Upper lobe of right lung (tissue), 1 donor: ENCODE data around the gene F7. TPM values are rescaled to one million over a fixed set of nuclear protein-coding genes. Genes with fewer than 3 reads are reported as not detected.

Source experiments
- ATAC-seq: fragments of 200-7000 bp; cut with Tn5 transposase; one replicate; pipeline ENCODE4 v1.9.1; 2020; ENCODE audit warnings: mild to moderate bottlenecking, moderate library complexity
- DNase-seq: peaks from one replicate; pipeline ENCODE4 v3.0.0-alpha.2; 2020
- H3K27ac ChIP-seq: fragments of 200-600 bp; one replicate; pipeline ENCODE4 v1.8.0; 2022
- H3K27me3 ChIP-seq: fragments of 200-600 bp; one replicate; pipeline ENCODE4 v1.8.0; 2022; ENCODE audit warnings: mild to moderate bottlenecking
- H3K36me3 ChIP-seq: fragments of 200-600 bp; one replicate; pipeline ENCODE4 v1.8.0; 2022
- H3K4me1 ChIP-seq: fragments of 200-600 bp; one replicate; pipeline ENCODE4 v1.8.0; 2022
- H3K4me3 ChIP-seq: fragments of 200-600 bp; one replicate; pipeline ENCODE4 v1.8.0; 2022; ENCODE audit warnings: mild to moderate bottlenecking
- H3K9me3 ChIP-seq: fragments of 200-600 bp; one replicate; pipeline ENCODE4 v1.8.0; 2022
- CTCF ChIP-seq: fragments of 200-600 bp; IDR thresholded peaks from one replicate; pipeline ENCODE4 v1.8.0; 2022; ENCODE audit warnings: antibody characterized with exemption
- intact Hi-C: fragments of 100-400 bp; cut with DNase I; formaldehyde crosslinking; loops from one replicate; pipeline ENCODE4 v1.11.0; 2022
- total RNA-seq: library from RNA; stranded (reverse); fragmentation: NEBNext Ultra II Directional; extraction: Animal tissue kit (Norgen Biotek cat#: 25700); gene quantifications from one replicate; pipeline ENCODE4 v1.2.1, GENCODE V29; 2021
- donor health status: DM: no; HTN: yes; CAD: no; lungs with severe emphysema.

Gene F7
- total RNA-seq, 1 donor from 2014 or later, result 0.61 TPM

GRCh38 chr13:113142876-113143275, 37.3 kb downstream of the F7 start:
- no peak for ATAC-seq
- DNase-seq, result no peak
- intact Hi-C loops, result no loop called here
- Histone ChIP-seq H3K27ac (no peak overlapping the region), H3K27me3 (no peaks in the 10 kb centered on the region), H3K9me3 (no peaks in the 10 kb centered on the region), H3K4me3 (no peak overlapping the region), H3K4me1 (no peaks in the 10 kb centered on the region), H3K36me3 (no peaks in the 10 kb centered on the region)
- TF ChIP-seq CTCF, result no peak

GRCh38 chr13:113143466-113144254, 38.1 kb downstream of the F7 start:
- ATAC-seq (no peak), DNase-seq (no peak)
- no peaks in the 10 kb centered on the region for H3K9me3 ChIP-seq
- TF ChIP-seq CTCF, result no peak
- no peak overlapping the region for H3K27ac ChIP-seq
- H3K4me3 ChIP-seq, result no peak overlapping the region
- intact Hi-C loops, result no loop called here
- no peaks in the 10 kb centered on the region for H3K36me3 ChIP-seq
- H3K27me3 ChIP-seq, result no peaks in the 10 kb centered on the region
- no peaks in the 10 kb centered on the region for H3K4me1 ChIP-seq

GRCh38 chr13:113144255-113144629, 38.7 kb downstream of the F7 start:
- Histone ChIP-seq H3K36me3 (no peaks in the 10 kb centered on the region), H3K9me3 (no peaks in the 10 kb centered on the region), H3K4me1 (no peaks in the 10 kb centered on the region), H3K27ac (no peak overlapping the region), H3K4me3 (no peak overlapping the region), H3K27me3 (no peaks in the 10 kb centered on the region)
- TF ChIP-seq CTCF, result no peak
- ATAC-seq, result peak; percentile 8
- intact Hi-C loops, result no loop called here
- DNase-seq, result no peak

- Histone ChIP-seq H3K36me3 (no peaks in the 10 kb centered on the region), H3K27ac (no peak overlapping the region), H3K4me1 (no peaks in the 10 kb centered on the region), H3K9me3 (no peaks in the 10 kb centered on the region), H3K27me3 (no peaks in the 10 kb centered on the region), H3K4me3 (no peak overlapping the region)
- no peak for ATAC-seq
- intact Hi-C loops, result no loop called here
- TF ChIP-seq CTCF, result no peak
- DNase-seq, result no peak
Measured at GRCh38 chr13:113145496-113145895, 39.9 kb downstream of the F7 start.

- Histone ChIP-seq H3K27me3 (no peaks in the 10 kb centered on the region), H3K36me3 (no peaks in the 10 kb centered on the region), H3K27ac (no peak overlapping the region), H3K4me1 (no peaks in the 10 kb centered on the region), H3K4me3 (no peak overlapping the region), H3K9me3 (no peaks in the 10 kb centered on the region)
- TF ChIP-seq CTCF, result no peak
- ATAC-seq (no peak), DNase-seq (no peak)
- intact Hi-C loops, result no loop called here
Measured at GRCh38 chr13:113145911-113146598, 40.5 kb downstream of the F7 start.
